GM12872 (cell line): ENCODE measurements around the gene CRADD.
A peak's percentile ranks its signal among the peaks of the same experiment; 100 is the strongest.

ENCODE experiments used
- CTCF ChIP-seq: IDR thresholded peaks from 3 replicates; pipeline ENCODE4 v1.5.1; 2011; ENCODE audit warnings: low read depth, mild to moderate bottlenecking, low read length, moderate library complexity; ENCODE audit not compliant: insufficient read depth

The CRADD gene

GRCh38 chr12:93762912-93763553 lies 85.9 kb downstream of the CRADD start:
- TF ChIP-seq CTCF: no peak

GRCh38 chr12:93763746-93764147 lies 86.6 kb downstream of the CRADD start:
- no peak for TF ChIP-seq CTCF

GRCh38 chr12:93766371-93766770 lies 89.2 kb downstream of the CRADD start:
- no peak for TF ChIP-seq CTCF

GRCh38 chr12:93766796-93767523 lies 89.8 kb downstream of the CRADD start:
- peak; percentile 41; the same call in 1 of the 3 replicates for TF ChIP-seq CTCF

- no peak for TF ChIP-seq CTCF
These were observed 90.3 kb downstream of the CRADD start for GRCh38 chr12:93767524-93767863.

GRCh38 chr12:93772003-93772700 lies 95.0 kb downstream of the CRADD start:
- no peak for TF ChIP-seq CTCF

- no peak for TF ChIP-seq CTCF
These were observed 96.1 kb downstream of the CRADD start for GRCh38 chr12:93773122-93773871.
